IPS-NIHi11 (cell line): Measurements from ENCODE around the gene SLC66A2.

Source experiments
- DNase-seq: peaks from one replicate; pipeline ENCODE4 v3.0.0; 2012; ENCODE audit warnings: mixed read lengths, low spot score

SLC66A2 gene

GRCh38 chr18:79937103-79937860 is 14.2 kb downstream of the SLC66A2 start:
- no peak for DNase-seq

GRCh38 chr18:79936641-79937040 is 14.8 kb downstream of the SLC66A2 start:
- no peak for DNase-seq

GRCh38 chr18:79935925-79936324 is 15.5 kb downstream of the SLC66A2 start:
- no peak for DNase-seq

- DNase-seq = no peak
These were observed 16.0 kb downstream of the SLC66A2 start for GRCh38 chr18:79935499-79935898.

- no peak for DNase-seq
These were observed 16.4 kb downstream of the SLC66A2 start for GRCh38 chr18:79935098-79935480.

GRCh38 chr18:79934311-79935097 is 16.9 kb downstream of the SLC66A2 start:
- DNase-seq = no peak

- DNase-seq = peak; percentile 3
These were observed 17.7 kb downstream of the SLC66A2 start for GRCh38 chr18:79933765-79934164.

GRCh38 chr18:79932907-79933306 is 18.5 kb downstream of the SLC66A2 start:
- no peak for DNase-seq

- no peak for DNase-seq
These were observed 20.0 kb downstream of the SLC66A2 start for GRCh38 chr18:79931475-79931874.

GRCh38 chr18:79930020-79930642 is 21.3 kb downstream of the SLC66A2 start:
- no peak for DNase-seq

GRCh38 chr18:79928563-79928960 is 22.9 kb downstream of the SLC66A2 start:
- DNase-seq = no peak

- no peak for DNase-seq
These were observed 23.6 kb downstream of the SLC66A2 start for GRCh38 chr18:79927607-79928562.

- DNase-seq = no peak
These were observed 24.5 kb downstream of the SLC66A2 start for GRCh38 chr18:79926715-79927606.

GRCh38 chr18:79926306-79926705 is 25.1 kb downstream of the SLC66A2 start:
- DNase-seq = no peak

- DNase-seq = no peak
These were observed 26.4 kb downstream of the SLC66A2 start for GRCh38 chr18:79924814-79925731.

GRCh38 chr18:79923896-79924585 is 27.4 kb downstream of the SLC66A2 start:
- DNase-seq = no peak

- no peak for DNase-seq
These were observed 28.5 kb downstream of the SLC66A2 start for GRCh38 chr18:79922971-79923411.

GRCh38 chr18:79921984-79922965 is 29.2 kb downstream of the SLC66A2 start:
- DNase-seq = no peak
